Cardiac muscle cell (in vitro differentiated cells and primary cell): Measurements from ENCODE around the gene DLG2. TPM values are rescaled to one million over a fixed set of nuclear protein-coding genes. Genes with fewer than 3 reads are reported as not detected.

Source experiments
- DNase-seq, 2 donors: peaks; one replicate each; pipeline versions ENCODE4 v3.0.0 to v3.0.0-alpha.2; 2010 to 2017; ENCODE audit warnings: low read depth in 1 of 2, low spot score in 1 of 2
- H3K27ac ChIP-seq: fragments of 200-600 bp; sonication (generic); 2 replicates; pipeline ENCODE4 v1.5.1; 2016
- H3K27me3 ChIP-seq: fragments of 200-600 bp; sonication (generic); 2 replicates; pipeline ENCODE4 v1.6.0; 2016; ENCODE audit warnings: control low read depth
- H3K36me3 ChIP-seq: fragments of 200-600 bp; sonication (generic); 2 replicates; pipeline ENCODE4 v1.5.1; 2016; ENCODE audit warnings: control low read depth
- H3K4me1 ChIP-seq: fragments of 200-600 bp; sonication (generic); 2 replicates; pipeline ENCODE4 v1.8.1; 2017; ENCODE audit warnings: low read depth, mild to moderate bottlenecking, mixed run types
- H3K4me3 ChIP-seq: fragments of 200-600 bp; sonication (generic); 2 replicates; pipeline ENCODE4 v1.5.1; 2016; ENCODE audit warnings: mild to moderate bottlenecking
- H3K9me3 ChIP-seq: fragments of 200-600 bp; sonication (generic); 2 replicates; pipeline ENCODE4 v1.5.1; 2017; ENCODE audit warnings: low read depth, mild to moderate bottlenecking, control low read depth
- polyA plus RNA-seq: library from polyadenylated mRNA; unstranded; fragments of >200 nt; fragmentation: Nextera tagmentation; extraction: Ambion mirVana; gene quantifications from 2 replicates; pipeline ENCODE4 v1.2.1, GENCODE V29; 2016
- total RNA-seq: library from RNA; depleted of rRNA; stranded (reverse); fragments of >200 nt; gene quantifications from 2 replicates; pipeline ENCODE4 v1.2.3, GENCODE V29; 2016
- TF ChIP-seq, protein P1 (sequence below): IDR thresholded peaks from 2 replicates; pipeline ENCODE4 v1.5.1; 2012; ENCODE audit warnings: low read depth, mild to moderate bottlenecking, low read length

DLG2 gene
- total and polyA plus RNA-seq, 2 experiments from 2014 or later, result 3.5 to 15.9 TPM

DNA sequence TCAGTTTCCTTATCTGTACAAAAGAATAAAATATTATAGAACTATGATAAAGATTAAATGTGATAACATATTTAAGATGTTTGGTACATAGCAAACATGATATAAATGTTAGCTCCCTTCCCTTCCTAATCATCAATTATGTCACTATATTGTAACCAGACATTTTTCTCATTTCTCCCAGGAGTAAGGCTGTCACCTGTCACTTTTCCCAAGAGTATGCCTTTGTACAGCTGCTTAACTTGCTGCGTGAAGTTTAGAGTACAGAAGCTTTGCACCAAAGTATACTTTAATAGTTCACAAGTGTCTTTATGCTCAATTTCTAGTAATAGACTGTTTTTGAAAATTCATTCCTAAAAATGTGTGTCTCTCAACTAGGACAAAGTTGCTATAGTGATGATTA is 186.9 kb downstream of the DLG2 start:
- no peak for DNase-seq
- H3K36me3 ChIP-seq, result no peaks in the 10 kb centered on the region
- H3K27me3 ChIP-seq, result no peaks in the 10 kb centered on the region
- no peaks in the 10 kb centered on the region for H3K9me3 ChIP-seq
- TF ChIP-seq, protein P1, sequence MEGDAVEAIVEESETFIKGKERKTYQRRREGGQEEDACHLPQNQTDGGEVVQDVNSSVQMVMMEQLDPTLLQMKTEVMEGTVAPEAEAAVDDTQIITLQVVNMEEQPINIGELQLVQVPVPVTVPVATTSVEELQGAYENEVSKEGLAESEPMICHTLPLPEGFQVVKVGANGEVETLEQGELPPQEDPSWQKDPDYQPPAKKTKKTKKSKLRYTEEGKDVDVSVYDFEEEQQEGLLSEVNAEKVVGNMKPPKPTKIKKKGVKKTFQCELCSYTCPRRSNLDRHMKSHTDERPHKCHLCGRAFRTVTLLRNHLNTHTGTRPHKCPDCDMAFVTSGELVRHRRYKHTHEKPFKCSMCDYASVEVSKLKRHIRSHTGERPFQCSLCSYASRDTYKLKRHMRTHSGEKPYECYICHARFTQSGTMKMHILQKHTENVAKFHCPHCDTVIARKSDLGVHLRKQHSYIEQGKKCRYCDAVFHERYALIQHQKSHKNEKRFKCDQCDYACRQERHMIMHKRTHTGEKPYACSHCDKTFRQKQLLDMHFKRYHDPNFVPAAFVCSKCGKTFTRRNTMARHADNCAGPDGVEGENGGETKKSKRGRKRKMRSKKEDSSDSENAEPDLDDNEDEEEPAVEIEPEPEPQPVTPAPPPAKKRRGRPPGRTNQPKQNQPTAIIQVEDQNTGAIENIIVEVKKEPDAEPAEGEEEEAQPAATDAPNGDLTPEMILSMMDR, result no peak
- H3K4me3 ChIP-seq, result no peak overlapping the region
- H3K27ac ChIP-seq, result no peak overlapping the region
- no peaks in the 10 kb centered on the region for H3K4me1 ChIP-seq

GRCh38 chr11:85438328-85438727 is 188.8 kb downstream of the DLG2 start:
- Histone ChIP-seq H3K27ac (no peak overlapping the region), H3K36me3 (no peaks in the 10 kb centered on the region), H3K9me3 (no peaks in the 10 kb centered on the region), H3K27me3 (no peaks in the 10 kb centered on the region), H3K4me3 (no peak overlapping the region), H3K4me1 (no peaks in the 10 kb centered on the region)
- TF ChIP-seq, protein P1, result no peak
- DNase-seq, result no peak

DNA sequence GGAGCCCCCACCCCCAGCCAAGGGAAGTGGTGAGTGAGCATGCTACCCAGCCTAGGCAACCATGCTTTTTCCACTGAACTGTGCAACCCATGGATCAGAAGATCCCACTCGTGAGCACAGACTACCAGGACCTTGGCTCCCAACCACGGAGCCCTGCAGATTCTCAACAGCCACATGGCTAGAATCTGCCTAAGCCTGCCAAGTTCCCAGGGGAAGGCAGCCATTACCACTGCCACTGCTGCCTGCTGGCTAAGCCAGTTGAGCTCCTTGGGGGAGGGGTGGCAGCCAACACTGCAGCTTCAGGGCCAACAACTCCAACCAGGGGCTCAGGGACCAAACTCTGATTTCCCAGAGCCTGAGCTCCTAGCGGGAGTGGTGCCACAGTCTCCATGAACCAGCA is 195.8 kb downstream of the DLG2 start:
- H3K27me3 ChIP-seq, result no peaks in the 10 kb centered on the region
- TF ChIP-seq, protein P1, result no peak
- no peak for DNase-seq
- H3K4me1 ChIP-seq, result no peaks in the 10 kb centered on the region
- H3K9me3 ChIP-seq, result no peaks in the 10 kb centered on the region
- H3K27ac ChIP-seq, result no peak overlapping the region
- H3K4me3 ChIP-seq, result no peak overlapping the region
- no peaks in the 10 kb centered on the region for H3K36me3 ChIP-seq

DNA sequence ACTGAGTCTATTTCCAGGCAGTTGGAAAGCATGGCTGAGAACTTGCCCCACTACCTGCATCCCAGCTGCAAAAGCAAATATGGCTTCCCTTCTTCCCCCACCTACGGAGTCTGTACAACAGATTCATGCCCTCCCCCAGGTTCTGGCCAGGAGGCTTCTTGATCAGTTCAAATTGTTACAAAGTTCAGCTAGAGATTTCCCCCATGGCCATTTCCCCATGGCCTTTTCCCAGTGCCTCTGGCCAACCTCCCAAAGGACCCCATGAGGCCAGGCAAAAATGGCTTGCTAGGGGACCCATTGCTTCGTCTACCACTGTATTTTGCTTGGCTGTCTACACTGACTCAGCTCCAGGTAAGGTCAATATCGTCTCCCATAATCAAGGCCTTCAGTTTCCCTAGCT is 203.3 kb downstream of the DLG2 start:
- H3K27me3 ChIP-seq, result no peaks in the 10 kb centered on the region
- H3K9me3 ChIP-seq, result no peaks in the 10 kb centered on the region
- DNase-seq, result no peak
- H3K4me1 ChIP-seq, result no peaks in the 10 kb centered on the region
- H3K27ac ChIP-seq, result no peak overlapping the region
- TF ChIP-seq, protein P1, result no peak
- H3K4me3 ChIP-seq, result no peak overlapping the region
- no peaks in the 10 kb centered on the region for H3K36me3 ChIP-seq

DNA sequence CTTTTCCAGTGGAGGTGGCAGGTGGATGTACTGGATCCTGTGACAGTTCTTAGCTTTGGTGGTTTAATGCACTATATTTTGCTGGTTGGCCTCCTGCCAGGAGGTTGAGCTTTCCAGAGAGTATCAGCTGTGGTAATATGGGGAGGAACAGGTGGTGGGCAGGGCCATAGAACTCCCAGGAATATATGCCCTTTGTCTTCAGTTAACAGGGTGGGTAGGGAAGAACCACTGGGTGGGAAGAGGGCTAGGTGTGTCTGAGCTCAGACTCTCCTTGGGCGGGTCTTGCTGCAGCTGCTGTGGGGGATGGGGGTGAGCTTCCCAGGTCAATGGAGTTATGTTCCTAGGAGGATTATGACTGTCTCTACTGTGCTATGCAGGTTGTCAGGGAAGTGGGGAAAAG is 203.8 kb downstream of the DLG2 start:
- TF ChIP-seq, protein P1, result no peak
- H3K27ac ChIP-seq, result no peak overlapping the region
- DNase-seq, result no peak
- H3K9me3 ChIP-seq, result no peaks in the 10 kb centered on the region
- H3K4me1 ChIP-seq, result no peaks in the 10 kb centered on the region
- H3K27me3 ChIP-seq, result no peaks in the 10 kb centered on the region
- H3K4me3 ChIP-seq, result no peak overlapping the region
- H3K36me3 ChIP-seq, result no peaks in the 10 kb centered on the region

DNA sequence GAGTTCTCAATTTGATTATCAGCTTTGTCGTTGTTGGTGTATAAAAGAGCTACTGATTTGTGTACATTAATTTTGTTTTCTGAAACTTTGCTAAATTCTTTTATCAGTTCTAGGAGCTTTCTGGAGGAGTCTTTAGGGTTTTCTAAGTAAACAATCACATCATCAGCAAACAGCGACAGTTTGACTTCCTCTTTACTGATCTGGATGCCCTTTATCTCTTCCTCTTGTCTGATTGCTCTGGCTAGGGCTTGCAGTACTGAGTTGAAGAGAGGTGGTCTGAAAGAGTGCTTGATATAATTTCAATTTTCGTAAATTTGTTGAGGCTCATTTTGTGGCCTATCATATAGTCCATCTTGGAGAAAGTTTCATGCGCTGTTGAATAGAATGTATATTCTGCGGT is 213.0 kb downstream of the DLG2 start:
- H3K4me3 ChIP-seq, result no peak overlapping the region
- H3K27ac ChIP-seq, result no peak overlapping the region
- TF ChIP-seq, protein P1, result no peak
- no peaks in the 10 kb centered on the region for H3K4me1 ChIP-seq
- no peaks in the 10 kb centered on the region for H3K36me3 ChIP-seq
- no peak for DNase-seq
- H3K9me3 ChIP-seq, result no peaks in the 10 kb centered on the region
- H3K27me3 ChIP-seq, result no peaks in the 10 kb centered on the region
